ENCODE measurements around the gene LFNG. TPM values are rescaled to one million over a fixed set of nuclear protein-coding genes. Genes with fewer than 3 reads are reported as not detected.
A peak's percentile ranks its signal among the peaks of the same experiment; 100 is the strongest.

Gene LFNG, protein sequence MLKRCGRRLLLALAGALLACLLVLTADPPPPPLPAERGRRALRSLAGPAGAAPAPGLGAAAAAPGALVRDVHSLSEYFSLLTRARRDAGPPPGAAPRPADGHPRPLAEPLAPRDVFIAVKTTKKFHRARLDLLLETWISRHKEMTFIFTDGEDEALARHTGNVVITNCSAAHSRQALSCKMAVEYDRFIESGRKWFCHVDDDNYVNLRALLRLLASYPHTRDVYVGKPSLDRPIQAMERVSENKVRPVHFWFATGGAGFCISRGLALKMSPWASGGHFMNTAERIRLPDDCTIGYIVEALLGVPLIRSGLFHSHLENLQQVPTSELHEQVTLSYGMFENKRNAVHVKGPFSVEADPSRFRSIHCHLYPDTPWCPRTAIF
- 1 to 10 TPM in 5 of 6 donors, under 1 TPM in 1; 0.59 to 4.0 (median 2.2) TPM for polyA plus RNA-seq (ENCODE audit: low read depth in 6 of 6)

- Mint-ChIP-seq H3K4me3 (peak within 1 kb of the TSS; percentile 92 to 98 (median 96)), H3K27ac (peak within 1 kb of the TSS; percentile 90 to 98 (median 96)), H3K27me3 (no peaks in the 10 kb centered on the region), H3K9me3 (no peaks in the 10 kb centered on the region), H3K36me3 (peaks cover 0 to 13% of the 10 kb centered on the region in 2 donors), H3K4me1 (peaks cover 30 to 46% (median 43%) of the 10 kb centered on the region in 3 donors)
- peak; percentile 81 to 82 for ATAC-seq (ENCODE audit: low read depth in 2 of 2)
- peak; percentile 90 for DNase-seq
Measured at GRCh38 chr7:2519119-2519930, at the start of gene LFNG. Gene LFNG, plus strand, starts transcription at chr7:2519774. Its CDS starts 88 bp downstream, at chr7:2519862.

DNA sequence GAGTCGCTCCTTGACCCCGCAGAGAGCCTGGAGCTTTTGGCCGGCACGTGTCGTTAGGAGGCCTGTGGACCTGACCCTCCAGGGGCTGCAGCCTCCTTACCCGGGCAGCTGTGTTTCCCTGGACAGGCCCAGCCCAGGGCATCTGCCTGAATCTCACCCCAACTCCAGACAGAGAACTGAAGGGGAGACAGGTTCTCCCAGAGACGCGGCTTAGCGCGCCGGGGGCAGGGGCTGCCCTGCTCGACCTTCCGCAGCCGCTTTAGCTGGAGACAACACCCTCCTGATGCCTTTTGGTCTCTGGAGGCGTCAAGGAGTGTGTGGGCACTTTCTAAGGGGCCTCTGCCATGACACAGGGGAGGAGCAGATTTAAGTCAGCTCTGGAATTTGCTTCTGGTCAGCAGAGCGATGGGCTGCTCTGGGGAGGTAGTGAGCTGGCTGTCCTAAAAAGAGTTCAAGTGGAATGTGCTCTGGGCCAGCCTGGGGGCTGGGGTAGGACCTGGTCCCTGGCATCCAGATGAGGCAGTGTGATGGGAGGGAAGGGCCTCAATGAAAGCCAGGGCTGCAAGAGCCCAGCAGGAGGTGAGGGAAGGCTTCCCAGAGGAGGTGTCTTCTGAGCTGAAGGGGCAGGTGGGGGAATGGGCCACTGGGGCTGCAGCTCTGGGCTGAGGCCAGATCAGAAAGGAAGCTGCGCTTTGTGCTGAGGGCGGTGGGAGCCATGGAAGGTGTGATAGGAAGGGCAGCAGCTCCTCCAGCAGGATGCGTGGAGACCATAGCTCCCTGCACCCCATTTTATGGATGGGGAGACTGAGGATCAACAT, 49.2 kb upstream of the LFNG start:
- H3K4me1 Mint-ChIP-seq, result peaks cover 2 to 11% (median 7%) of the 10 kb centered on the region in 3 donors
- H3K27ac Mint-ChIP-seq, result peak overlapping the region in 1 of 6 donors; percentile 83
- DNase-seq (no peak), ATAC-seq (ENCODE audit: low read depth in 2 of 2) (no peak)
- peaks cover 9 to 33% (median 23%) of the 10 kb centered on the region in 3 donors for H3K27me3 Mint-ChIP-seq
- H3K4me3 Mint-ChIP-seq, result no peak overlapping the region
- H3K36me3 Mint-ChIP-seq, result no peaks in the 10 kb centered on the region
- H3K9me3 Mint-ChIP-seq, result no peaks in the 10 kb centered on the region

DNA sequence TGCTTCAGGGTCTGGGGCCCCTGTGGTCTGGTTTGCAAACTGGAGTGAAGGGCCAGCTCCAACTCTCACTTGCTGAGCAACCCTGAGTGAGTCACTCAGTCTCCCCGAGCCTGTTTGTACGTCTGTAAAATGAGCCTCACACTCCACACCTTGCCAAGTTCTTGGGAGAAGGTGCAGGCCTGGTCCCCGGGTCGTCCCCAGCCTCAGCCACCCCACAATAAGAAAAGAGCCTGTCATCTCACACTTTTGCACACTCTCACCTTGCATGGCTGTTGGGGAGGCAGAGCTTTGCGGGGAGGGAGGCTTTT, 48.6 kb upstream of the LFNG start:
- no peaks in the 10 kb centered on the region for H3K36me3 Mint-ChIP-seq
- H3K4me1 Mint-ChIP-seq, result peaks cover 2 to 11% (median 7%) of the 10 kb centered on the region in 3 donors
- ATAC-seq (ENCODE audit: low read depth in 2 of 2) (no peak), DNase-seq (no peak)
- H3K9me3 Mint-ChIP-seq, result no peaks in the 10 kb centered on the region
- no peak overlapping the region for H3K4me3 Mint-ChIP-seq
- H3K27me3 Mint-ChIP-seq, result peaks cover 9 to 33% (median 23%) of the 10 kb centered on the region in 3 donors
- no peak overlapping the region for H3K27ac Mint-ChIP-seq

DNA sequence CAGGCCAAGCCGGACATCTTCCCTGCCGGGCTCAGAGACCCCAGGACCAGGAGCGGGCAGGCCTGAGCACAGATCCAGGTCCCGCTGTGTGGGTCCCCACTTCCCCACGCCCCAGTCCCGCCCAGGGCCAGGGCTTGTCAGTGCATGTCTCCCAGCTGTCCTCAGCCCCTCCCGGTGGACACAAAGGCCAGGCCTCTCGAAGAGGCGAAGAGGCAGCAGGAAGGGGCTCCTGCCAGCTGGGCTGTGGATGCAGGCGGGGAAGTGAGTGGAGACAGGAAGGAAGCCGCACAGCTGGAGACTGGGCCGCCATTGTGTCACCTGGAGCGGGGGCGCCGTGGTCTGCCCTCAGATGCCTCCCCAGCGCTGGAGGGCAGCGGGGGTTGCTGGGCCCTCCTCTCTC, 48.2 kb upstream of the LFNG start:
- Mint-ChIP-seq H3K4me3 (no peak overlapping the region), H3K36me3 (no peaks in the 10 kb centered on the region), H3K9me3 (no peaks in the 10 kb centered on the region), H3K27ac (no peak overlapping the region), H3K4me1 (peaks cover 2 to 12% (median 7%) of the 10 kb centered on the region in 3 donors), H3K27me3 (peaks cover 9 to 33% (median 23%) of the 10 kb centered on the region in 3 donors)
- no peak for DNase-seq
- no peak for ATAC-seq (ENCODE audit: low read depth in 2 of 2)

GRCh38 chr7:2472739-2473138, 46.8 kb upstream of the LFNG start:
- ATAC-seq (ENCODE audit: low read depth in 2 of 2), result no peak
- Mint-ChIP-seq H3K27me3 (peaks cover 9 to 33% (median 23%) of the 10 kb centered on the region in 3 donors), H3K27ac (no peak overlapping the region), H3K4me1 (peaks cover 6 to 23% (median 16%) of the 10 kb centered on the region in 3 donors), H3K36me3 (no peaks in the 10 kb centered on the region), H3K9me3 (no peaks in the 10 kb centered on the region), H3K4me3 (no peak overlapping the region)
- DNase-seq, result no peak

DNA sequence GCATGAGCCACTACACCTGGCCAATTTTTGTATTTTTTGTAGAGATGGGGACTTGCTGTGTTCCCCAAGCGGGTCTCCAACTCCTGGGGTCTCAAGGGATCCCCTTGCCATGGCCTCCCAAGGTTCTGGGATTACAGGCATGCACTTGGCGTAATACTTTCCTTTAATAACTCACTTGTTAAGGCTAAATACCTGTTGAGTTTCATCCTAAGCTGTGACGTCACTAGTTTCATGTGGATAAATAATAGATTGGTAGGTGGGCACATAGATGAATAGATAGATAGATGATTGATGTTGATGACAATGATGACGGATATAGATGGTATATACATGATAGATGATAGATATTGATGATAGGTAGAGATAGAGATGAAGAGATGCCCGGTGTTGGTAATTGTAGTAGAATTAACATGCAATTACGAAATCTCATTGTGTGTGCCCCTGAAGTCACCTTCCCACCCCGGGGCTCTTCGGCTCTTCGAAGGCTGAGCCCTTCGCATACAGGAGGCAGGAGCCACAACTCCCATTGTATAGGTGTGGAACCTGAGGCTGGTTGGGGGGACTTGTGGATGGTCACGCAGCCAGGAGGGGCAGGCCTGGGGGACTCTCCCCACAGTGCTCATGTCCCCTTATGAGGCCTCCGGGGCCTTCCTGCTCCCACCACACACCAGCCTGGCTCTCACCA, 45.9 kb upstream of the LFNG start:
- no peaks in the 10 kb centered on the region for H3K9me3 Mint-ChIP-seq
- ATAC-seq (ENCODE audit: low read depth in 2 of 2), result no peak
- no peak overlapping the region for H3K4me3 Mint-ChIP-seq
- H3K36me3 Mint-ChIP-seq, result no peaks in the 10 kb centered on the region
- H3K4me1 Mint-ChIP-seq, result peaks cover 6 to 23% (median 16%) of the 10 kb centered on the region in 3 donors
- H3K27me3 Mint-ChIP-seq, result peaks cover 9 to 32% (median 23%) of the 10 kb centered on the region in 3 donors
- no peak for DNase-seq
- no peak overlapping the region for H3K27ac Mint-ChIP-seq

GRCh38 chr7:2474224-2474623, 45.4 kb upstream of the LFNG start:
- H3K4me3 Mint-ChIP-seq, result no peak overlapping the region
- H3K27me3 Mint-ChIP-seq, result peaks cover 5 to 27% (median 18%) of the 10 kb centered on the region in 3 donors
- H3K27ac Mint-ChIP-seq, result no peak overlapping the region
- ATAC-seq (ENCODE audit: low read depth in 2 of 2) (no peak), DNase-seq (no peak)
- no peaks in the 10 kb centered on the region for H3K9me3 Mint-ChIP-seq
- H3K36me3 Mint-ChIP-seq, result no peaks in the 10 kb centered on the region
- H3K4me1 Mint-ChIP-seq, result peaks cover 4 to 21% (median 10%) of the 10 kb centered on the region in 3 donors

- ATAC-seq (ENCODE audit: low read depth in 2 of 2) (no peak), DNase-seq (no peak)
- Mint-ChIP-seq H3K4me3 (no peak overlapping the region), H3K27ac (no peak overlapping the region), H3K9me3 (no peaks in the 10 kb centered on the region), H3K27me3 (peaks cover 5 to 18% (median 9%) of the 10 kb centered on the region in 3 donors), H3K4me1 (peaks cover 4 to 19% (median 10%) of the 10 kb centered on the region in 3 donors), H3K36me3 (no peaks in the 10 kb centered on the region)
Measured at GRCh38 chr7:2474813-2475677, 44.5 kb upstream of the LFNG start.

GRCh38 chr7:2475678-2476015, 43.9 kb upstream of the LFNG start:
- Mint-ChIP-seq H3K9me3 (no peaks in the 10 kb centered on the region), H3K27ac (no peak overlapping the region), H3K36me3 (no peaks in the 10 kb centered on the region), H3K27me3 (peaks cover 3 to 12% (median 5%) of the 10 kb centered on the region in 3 donors), H3K4me1 (peaks cover 4 to 19% (median 13%) of the 10 kb centered on the region in 3 donors), H3K4me3 (no peak overlapping the region)
- ATAC-seq (ENCODE audit: low read depth in 2 of 2) (no peak), DNase-seq (no peak)

DNA sequence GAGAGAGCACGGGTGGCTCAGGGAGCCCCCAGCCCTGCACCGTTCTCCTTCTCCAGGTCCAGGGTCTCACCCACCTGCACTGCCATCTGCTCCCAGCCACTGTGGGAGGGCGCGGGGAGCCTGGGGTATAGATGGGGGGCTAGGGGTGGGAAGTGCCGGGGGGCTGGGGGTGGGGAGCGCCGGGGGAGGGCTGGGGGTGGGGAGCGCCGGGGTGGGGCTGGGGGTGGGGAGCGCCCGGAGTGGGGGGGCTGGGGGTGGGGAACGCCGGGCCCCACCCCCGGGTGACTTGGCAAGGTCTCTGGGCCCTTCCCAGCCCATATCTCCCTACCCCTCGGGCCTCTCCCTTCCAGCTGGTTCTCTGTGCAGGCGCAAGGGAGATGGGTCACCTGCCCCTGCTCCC, 43.3 kb upstream of the LFNG start, which contains the start of gene GRIFIN:
GRIFIN (minus strand) TSS at position 101 of the 400 bp plus-strand sequence; CDS start at position 86, 15 bp downstream.
- DNase-seq (no peak), ATAC-seq (ENCODE audit: low read depth in 2 of 2) (no peak)
- H3K4me1 Mint-ChIP-seq, result peaks cover 4 to 19% (median 16%) of the 10 kb centered on the region in 3 donors
- H3K36me3 Mint-ChIP-seq, result no peaks in the 10 kb centered on the region
- no peaks in the 10 kb centered on the region for H3K9me3 Mint-ChIP-seq
- H3K4me3 Mint-ChIP-seq, result peak within 1 kb of the TSS in 3 of 8 donors; percentile 26 to 71 (median 47)
- peak within 1 kb of the TSS in 1 of 6 donors; percentile 15 for H3K27ac Mint-ChIP-seq
- peaks cover 0 to 8% (median 5%) of the 10 kb centered on the region in 3 donors for H3K27me3 Mint-ChIP-seq

- Mint-ChIP-seq H3K9me3 (no peaks in the 10 kb centered on the region), H3K4me1 (peaks cover 4 to 19% (median 16%) of the 10 kb centered on the region in 3 donors), H3K4me3 (peak overlapping the region in 3 of 8 donors; percentile 26 to 71 (median 47)), H3K36me3 (no peaks in the 10 kb centered on the region), H3K27me3 (peaks cover 0 to 8% (median 5%) of the 10 kb centered on the region in 3 donors), H3K27ac (peak overlapping the region in 1 of 6 donors; percentile 15)
- DNase-seq, result no peak
- no peak for ATAC-seq (ENCODE audit: low read depth in 2 of 2)
Measured at GRCh38 chr7:2476776-2477446, 42.7 kb upstream of the LFNG start.
